OCI-LY1 (cell line): ENCODE results near the gene FILIP1L.

Experiments
- EZH2 ChIP-seq: fragments of 200-600 bp; sonication (generic), shearing (Covaris generic); IDR thresholded peaks from 2 replicates; pipeline ENCODE4 v1.8.0; 2017; ENCODE audit warnings: borderline replicate concordance, mixed run types, mild to moderate bottlenecking, antibody characterized with exemption, low read length, moderate library complexity, mixed read lengths
- TF ChIP-seq, protein P1 (sequence below): fragments of 200-600 bp; sonication (generic), shearing (Covaris generic); IDR thresholded peaks from 2 replicates; pipeline ENCODE4 v1.5.1; 2017; ENCODE audit warnings: mild to moderate bottlenecking, antibody characterized with exemption, low read length, moderate library complexity, mixed read lengths

GRCh38 chr3:99856437-99857220 is 257.7 kb downstream of the FILIP1L start:
- no peak for TF ChIP-seq EZH2
- TF ChIP-seq, protein P1, sequence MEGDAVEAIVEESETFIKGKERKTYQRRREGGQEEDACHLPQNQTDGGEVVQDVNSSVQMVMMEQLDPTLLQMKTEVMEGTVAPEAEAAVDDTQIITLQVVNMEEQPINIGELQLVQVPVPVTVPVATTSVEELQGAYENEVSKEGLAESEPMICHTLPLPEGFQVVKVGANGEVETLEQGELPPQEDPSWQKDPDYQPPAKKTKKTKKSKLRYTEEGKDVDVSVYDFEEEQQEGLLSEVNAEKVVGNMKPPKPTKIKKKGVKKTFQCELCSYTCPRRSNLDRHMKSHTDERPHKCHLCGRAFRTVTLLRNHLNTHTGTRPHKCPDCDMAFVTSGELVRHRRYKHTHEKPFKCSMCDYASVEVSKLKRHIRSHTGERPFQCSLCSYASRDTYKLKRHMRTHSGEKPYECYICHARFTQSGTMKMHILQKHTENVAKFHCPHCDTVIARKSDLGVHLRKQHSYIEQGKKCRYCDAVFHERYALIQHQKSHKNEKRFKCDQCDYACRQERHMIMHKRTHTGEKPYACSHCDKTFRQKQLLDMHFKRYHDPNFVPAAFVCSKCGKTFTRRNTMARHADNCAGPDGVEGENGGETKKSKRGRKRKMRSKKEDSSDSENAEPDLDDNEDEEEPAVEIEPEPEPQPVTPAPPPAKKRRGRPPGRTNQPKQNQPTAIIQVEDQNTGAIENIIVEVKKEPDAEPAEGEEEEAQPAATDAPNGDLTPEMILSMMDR: no peak
